GM12801 (cell line): ENCODE data around the gene TEX11.

Source experiments
- CTCF ChIP-seq: IDR thresholded peaks from one replicate; pipeline ENCODE4 v1.5.1; 2011; ENCODE audit warnings: control low read depth; ENCODE audit not compliant: insufficient read length; ENCODE audit errors: extremely low read depth

Gene TEX11

GRCh38 chrX:70694339-70695122, 214.0 kb downstream of the TEX11 start:
- TF ChIP-seq CTCF: no peak

- TF ChIP-seq CTCF: no peak
Observed at GRCh38 chrX:70675284-70675683, 233.2 kb downstream of the TEX11 start.

GRCh38 chrX:70672326-70672725, 236.2 kb downstream of the TEX11 start:
- no peak for TF ChIP-seq CTCF

- no peak for TF ChIP-seq CTCF
Observed at GRCh38 chrX:70669120-70669519, 239.4 kb downstream of the TEX11 start.

- no peak for TF ChIP-seq CTCF
Observed at GRCh38 chrX:70664726-70665125, 243.8 kb downstream of the TEX11 start.

GRCh38 chrX:70656304-70656703, 252.2 kb downstream of the TEX11 start:
- TF ChIP-seq CTCF: no peak

GRCh38 chrX:70636218-70636617, 272.3 kb downstream of the TEX11 start:
- TF ChIP-seq CTCF: no peak
